Measurements from ENCODE around the gene BARD1.

DNA sequence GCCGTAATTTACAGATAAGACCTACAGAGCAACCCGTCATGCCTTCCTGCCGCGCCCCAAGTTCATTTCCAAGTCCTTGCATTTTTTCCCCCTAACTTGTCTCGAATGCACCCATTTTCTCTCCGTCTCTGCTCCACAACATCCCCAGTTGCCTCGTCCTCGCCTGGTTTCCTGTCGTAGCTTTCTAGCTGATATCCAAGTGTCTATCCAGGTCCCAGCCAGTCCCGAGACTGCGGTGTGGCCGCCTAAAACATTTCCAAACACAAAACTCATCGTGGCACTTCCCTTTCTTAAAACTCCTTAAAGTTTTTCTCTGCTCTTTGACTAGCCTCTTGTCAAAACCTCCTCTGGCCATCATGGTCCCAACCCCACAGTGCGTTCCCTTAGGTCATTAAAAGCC, 1.2 kb upstream of the BARD1 start:
- TF ChIP-seq, protein P1, sequence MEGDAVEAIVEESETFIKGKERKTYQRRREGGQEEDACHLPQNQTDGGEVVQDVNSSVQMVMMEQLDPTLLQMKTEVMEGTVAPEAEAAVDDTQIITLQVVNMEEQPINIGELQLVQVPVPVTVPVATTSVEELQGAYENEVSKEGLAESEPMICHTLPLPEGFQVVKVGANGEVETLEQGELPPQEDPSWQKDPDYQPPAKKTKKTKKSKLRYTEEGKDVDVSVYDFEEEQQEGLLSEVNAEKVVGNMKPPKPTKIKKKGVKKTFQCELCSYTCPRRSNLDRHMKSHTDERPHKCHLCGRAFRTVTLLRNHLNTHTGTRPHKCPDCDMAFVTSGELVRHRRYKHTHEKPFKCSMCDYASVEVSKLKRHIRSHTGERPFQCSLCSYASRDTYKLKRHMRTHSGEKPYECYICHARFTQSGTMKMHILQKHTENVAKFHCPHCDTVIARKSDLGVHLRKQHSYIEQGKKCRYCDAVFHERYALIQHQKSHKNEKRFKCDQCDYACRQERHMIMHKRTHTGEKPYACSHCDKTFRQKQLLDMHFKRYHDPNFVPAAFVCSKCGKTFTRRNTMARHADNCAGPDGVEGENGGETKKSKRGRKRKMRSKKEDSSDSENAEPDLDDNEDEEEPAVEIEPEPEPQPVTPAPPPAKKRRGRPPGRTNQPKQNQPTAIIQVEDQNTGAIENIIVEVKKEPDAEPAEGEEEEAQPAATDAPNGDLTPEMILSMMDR (IDR thresholded peaks at IDR 0.05): no peak
- TF ChIP-seq POLR2A (IDR thresholded peaks at IDR 0.05): no peak

Measured in testis (tissue), 2 donors.